GM12874 (cell line): ENCODE measurements around the gene GLTPD2.

Experiments used
- CTCF ChIP-seq: IDR thresholded peaks from 2 replicates; pipeline ENCODE4 v1.5.1; 2011; ENCODE audit warnings: low read depth, mild to moderate bottlenecking, control low read depth, low read length, moderate library complexity; ENCODE audit not compliant: insufficient read depth

Gene GLTPD2

GRCh38 chr17:4753392-4753791, 35.4 kb upstream of the GLTPD2 start:
- TF ChIP-seq CTCF = no peak

- TF ChIP-seq CTCF = no peak
Measured at GRCh38 chr17:4759776-4760236, 29.0 kb upstream of the GLTPD2 start.

- TF ChIP-seq CTCF = no peak
Measured at GRCh38 chr17:4764595-4764994, 24.2 kb upstream of the GLTPD2 start.

- no peak for TF ChIP-seq CTCF
Measured at GRCh38 chr17:4766201-4766600, 22.6 kb upstream of the GLTPD2 start.

- TF ChIP-seq CTCF = no peak
Measured at GRCh38 chr17:4766723-4767122, 22.0 kb upstream of the GLTPD2 start.

- TF ChIP-seq CTCF = no peak
Measured at GRCh38 chr17:4768298-4768697, 20.5 kb upstream of the GLTPD2 start.

- no peak for TF ChIP-seq CTCF
Measured at GRCh38 chr17:4769628-4770027, 19.1 kb upstream of the GLTPD2 start.

- no peak for TF ChIP-seq CTCF
Measured at GRCh38 chr17:4771519-4772234, 17.1 kb upstream of the GLTPD2 start, which contains the start of gene TM4SF5. TM4SF5 (plus strand) TSS chr17:4771886; CDS start chr17:4771923, 37 bp downstream.
